HEK293 (cell line): ENCODE results near the gene ZNF786.

Experiments
- CTCF ChIA-PET: fragments of 350-600 bp; formaldehyde crosslinking; extraction: SDS; loops from one replicate; lab custom pipeline; 2021; ENCODE audit warnings: antibody characterized with exemption; lab: Yijun Ruan, JAX
- POLR2A ChIA-PET: fragments of 300-600 bp; formaldehyde crosslinking; extraction: SDS; loops from one replicate; lab custom pipeline; 2020; ENCODE audit warnings: antibody characterized with exemption, inconsistent platforms; lab: Yijun Ruan, JAX
- H3K27ac ChIP-seq: fragments of 200-500 bp; sonication (Bioruptor generic); 2 replicates; pipeline ENCODE4 v1.5.1; 2014; ENCODE audit warnings: low read depth, low read length, control low read depth, inconsistent platforms; ENCODE audit errors: extremely low read depth
- H3K36me3 ChIP-seq, 2 experiments: fragments of 200-500 bp in 1 of 2; sonication (Bioruptor generic) in 1 of 2; 1 replicate in 1 of 2; 2 replicates in 1 of 2; pipeline ENCODE4 v1.5.1; 2014 to 2017; ENCODE audit warnings: inconsistent platforms in 2 of 2, low read length in 2 of 2; ENCODE audit not compliant: control insufficient read depth in 2 of 2, insufficient read depth in 1 of 2
- H3K4me1 ChIP-seq: fragments of 200-500 bp; sonication (Bioruptor generic); 2 replicates; pipeline ENCODE4 v1.5.1; 2014; ENCODE audit warnings: mild to moderate bottlenecking, low read length, inconsistent platforms; ENCODE audit not compliant: control insufficient read depth, insufficient read depth
- H3K4me3 ChIP-seq: 2 replicates; pipeline ENCODE4 v1.5.1; 2011; ENCODE audit warnings: low read depth, mild to moderate bottlenecking, control low read depth, low read length, moderate library complexity
- H3K9me3 ChIP-seq: fragments of 200-500 bp; sonication (Bioruptor generic); 2 replicates; pipeline ENCODE4 v1.5.1; 2014; ENCODE audit warnings: low read depth, low read length, inconsistent platforms; ENCODE audit not compliant: control insufficient read depth, insufficient read depth
- ATF2 ChIP-seq: fragments of 450-650 bp; formaldehyde crosslinking; IDR thresholded peaks from 2 replicates; pipeline ENCODE4 v1.5.1; 2016; ENCODE audit warnings: missing biosample characterization, missing genetic modification characterization, low read depth
- GLI2 ChIP-seq: fragments of 450-650 bp; formaldehyde crosslinking; IDR thresholded peaks from 2 replicates; pipeline ENCODE4; 2017; ENCODE audit warnings: missing biosample characterization, missing genetic modification characterization, low read depth, borderline replicate concordance
- SCRT1 ChIP-seq: fragments of 450-650 bp; formaldehyde crosslinking; IDR thresholded peaks from 2 replicates; pipeline ENCODE4 v1.5.1; 2016; ENCODE audit warnings: missing biosample characterization, missing genetic modification characterization, borderline replicate concordance
- ZBTB26 ChIP-seq: fragments of 450-650 bp; formaldehyde crosslinking; optimal IDR thresholded peaks from 2 replicates; pipeline ENCODE3; 2016; ENCODE audit warnings: missing biosample characterization, mild to moderate bottlenecking, missing genetic modification characterization
- ZBTB49 ChIP-seq: fragments of 450-650 bp; formaldehyde crosslinking; IDR thresholded peaks from 2 replicates; pipeline ENCODE4 v1.5.1; 2016; ENCODE audit warnings: missing biosample characterization, missing genetic modification characterization, low read depth
- ZNF10 ChIP-seq: fragments of 450-650 bp; formaldehyde crosslinking; IDR thresholded peaks from 2 replicates; pipeline ENCODE4 v1.5.1; 2017; ENCODE audit warnings: missing biosample characterization, missing genetic modification characterization
- ZNF2 ChIP-seq: fragments of 450-650 bp; formaldehyde crosslinking; IDR thresholded peaks from 2 replicates; pipeline ENCODE4 v1.5.1; 2016; ENCODE audit warnings: missing biosample characterization, missing genetic modification characterization
- ZNF214 ChIP-seq: fragments of 450-650 bp; formaldehyde crosslinking; IDR thresholded peaks from 2 replicates; pipeline ENCODE4 v1.5.1; 2017; ENCODE audit warnings: missing biosample characterization, mild to moderate bottlenecking, missing genetic modification characterization, borderline replicate concordance
- ZNF341 ChIP-seq: fragments of 450-650 bp; formaldehyde crosslinking; IDR thresholded peaks from 2 replicates; pipeline ENCODE4; 2016; ENCODE audit warnings: low read depth, missing biosample characterization, missing genetic modification characterization
- ZNF354C ChIP-seq: fragments of 450-650 bp; formaldehyde crosslinking; IDR thresholded peaks from 2 replicates; pipeline ENCODE4 v1.5.1; 2016; ENCODE audit warnings: missing biosample characterization, missing genetic modification characterization, low read depth, borderline replicate concordance
- ZNF449 ChIP-seq: fragments of 450-650 bp; formaldehyde crosslinking; IDR thresholded peaks from 2 replicates; pipeline ENCODE4 v1.5.1; 2017; ENCODE audit warnings: missing biosample characterization, mild to moderate bottlenecking, missing genetic modification characterization, moderate library complexity
- ZNF488 ChIP-seq: fragments of 450-650 bp; formaldehyde crosslinking; IDR thresholded peaks from 2 replicates; pipeline ENCODE4 v1.5.1; 2016; ENCODE audit warnings: missing biosample characterization, missing genetic modification characterization
- ZNF513 ChIP-seq: fragments of 450-650 bp; IDR thresholded peaks from 2 replicates; pipeline ENCODE4 v1.5.1; 2018; ENCODE audit warnings: missing biosample characterization, missing genetic modification characterization
- ZNF558 ChIP-seq: fragments of 450-650 bp; formaldehyde crosslinking; IDR thresholded peaks from 2 replicates; pipeline ENCODE4 v1.5.1; 2016; ENCODE audit warnings: missing biosample characterization, missing genetic modification characterization
- ZNF580 ChIP-seq: fragments of 450-650 bp; formaldehyde crosslinking; IDR thresholded peaks from 2 replicates; pipeline ENCODE4 v1.5.1; 2016; ENCODE audit warnings: missing biosample characterization, missing genetic modification characterization
- ZNF704 ChIP-seq: fragments of 450-650 bp; formaldehyde crosslinking; IDR thresholded peaks from 2 replicates; pipeline ENCODE4 v1.5.1; 2016; ENCODE audit warnings: missing biosample characterization, missing genetic modification characterization
- ZNF830 ChIP-seq: fragments of 450-650 bp; IDR thresholded peaks from 2 replicates; pipeline ENCODE4 v1.5.0; 2018; ENCODE audit warnings: missing biosample characterization, missing genetic modification characterization, low read depth, mild to moderate bottlenecking, moderate library complexity
- ZSCAN5A ChIP-seq: fragments of 450-650 bp; formaldehyde crosslinking; IDR thresholded peaks from 2 replicates; pipeline ENCODE4 v1.5.1; 2016; ENCODE audit warnings: missing biosample characterization, missing genetic modification characterization

ZNF786 gene

GRCh38 chr7:149099058-149099457 lies 8.5 kb upstream of the ZNF786 start:
- ChIA-PET POLR2A (no interaction called here), CTCF (interaction anchor here (0.7 kb wide), 1 partner anchor 141 kb away, joined by 3 read pairs; no protein-coding TSS in a partner anchor)
- TF ChIP-seq ZBTB26 (tag by site-specific recombination) = no peak
- TF ChIP-seq ZNF704 (tag by site-specific recombination) = no peak
- no peak for TF ChIP-seq ZBTB49 (tag by site-specific recombination)
- no peak for TF ChIP-seq ZNF488
- TF ChIP-seq ZNF214 (tag by site-specific recombination) = no peak
- no peak for TF ChIP-seq ZNF10
- TF ChIP-seq ZSCAN5A (tag by site-specific recombination) = no peak
- TF ChIP-seq ZNF341 (tag by site-specific recombination) = no peak
- no peak for TF ChIP-seq ZNF830
- no peak for TF ChIP-seq ZNF2 (tag by site-specific recombination)
- TF ChIP-seq SCRT1 (tag by site-specific recombination) = no peak
- TF ChIP-seq ZNF354C (tag by site-specific recombination) = no peak
- TF ChIP-seq ZNF513 (tag by site-specific recombination) = no peak
- no peak for TF ChIP-seq GLI2 (tag by site-specific recombination)
- TF ChIP-seq ATF2 (tag by site-specific recombination) = no peak
- TF ChIP-seq ZNF449 (tag by site-specific recombination) = no peak
- TF ChIP-seq ZNF558 (tag by site-specific recombination) = no peak
- no peak for TF ChIP-seq ZNF580 (tag by site-specific recombination)
- no peak overlapping the region for H3K27ac ChIP-seq
- no peaks in the 10 kb centered on the region for H3K36me3 ChIP-seq
- no peaks in the 10 kb centered on the region for H3K9me3 ChIP-seq
- no peak overlapping the region for H3K4me3 ChIP-seq
- H3K4me1 ChIP-seq = no peaks in the 10 kb centered on the region
